ENCODE results near the gene PRDX5.

DNA sequence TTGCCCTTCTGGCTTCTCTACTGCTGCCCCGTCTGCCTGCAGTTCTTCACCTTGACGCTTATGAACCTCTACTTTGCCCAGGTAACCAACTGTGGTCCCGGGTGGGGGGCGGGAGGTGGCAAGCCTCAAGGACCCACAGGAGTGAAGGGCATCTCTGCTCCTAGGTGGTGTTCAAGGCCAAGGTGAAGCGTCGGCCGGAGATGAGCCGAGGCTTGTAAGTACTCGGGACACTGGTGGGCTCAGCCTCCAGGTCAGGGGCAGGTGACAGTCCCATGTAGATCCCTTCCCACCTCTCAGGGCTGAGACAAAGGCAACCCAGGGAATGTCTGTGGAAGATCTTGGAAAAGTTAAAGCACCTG, 31.1 kb upstream of the PRDX5 start:
- TF ChIP-seq POLR2AphosphoS5 (IDR thresholded peaks at IDR 0.05; ENCODE audit: borderline replicate concordance, low read depth, low read length), result no peak
- TF ChIP-seq EZH2 (IDR thresholded peaks at IDR 0.05), result no peak

Measured in SK-N-MC (cell line).